BE2C (cell line): ENCODE data around the gene ETV6.

Experiments used
- DNase-seq: peaks from one replicate; pipeline ENCODE4 v3.0.0-alpha.2; 2020
- H3K27me3 ChIP-seq: fragments of 250-450 bp; sonication (Bioruptor Pico); 2 replicates; pipeline ENCODE4 v1.5.1; 2020; ENCODE audit warnings: mild to moderate bottlenecking
- H3K36me3 ChIP-seq: fragments of 250-450 bp; sonication (Bioruptor Pico); 2 replicates; pipeline ENCODE4 v1.5.1; 2020; ENCODE audit warnings: mild to moderate bottlenecking
- H3K4me1 ChIP-seq: fragments of 250-450 bp; sonication (Bioruptor Pico); 2 replicates; pipeline ENCODE4 v1.5.1; 2020
- H3K4me3 ChIP-seq: 2 replicates; pipeline ENCODE4 v1.5.1; 2011; ENCODE audit warnings: low read depth, low read length
- H3K9me3 ChIP-seq: fragments of 250-450 bp; sonication (Bioruptor Pico); 2 replicates; pipeline ENCODE4 v1.5.1; 2020
- TF ChIP-seq, protein P1 (sequence below): IDR thresholded peaks from 2 replicates; pipeline ENCODE4 v1.5.1; 2012; ENCODE audit warnings: mild to moderate bottlenecking, low read depth, low read length

Gene ETV6

GRCh38 chr12:11738450-11738849 lies 89.0 kb downstream of the ETV6 start:
- TF ChIP-seq, protein P1, sequence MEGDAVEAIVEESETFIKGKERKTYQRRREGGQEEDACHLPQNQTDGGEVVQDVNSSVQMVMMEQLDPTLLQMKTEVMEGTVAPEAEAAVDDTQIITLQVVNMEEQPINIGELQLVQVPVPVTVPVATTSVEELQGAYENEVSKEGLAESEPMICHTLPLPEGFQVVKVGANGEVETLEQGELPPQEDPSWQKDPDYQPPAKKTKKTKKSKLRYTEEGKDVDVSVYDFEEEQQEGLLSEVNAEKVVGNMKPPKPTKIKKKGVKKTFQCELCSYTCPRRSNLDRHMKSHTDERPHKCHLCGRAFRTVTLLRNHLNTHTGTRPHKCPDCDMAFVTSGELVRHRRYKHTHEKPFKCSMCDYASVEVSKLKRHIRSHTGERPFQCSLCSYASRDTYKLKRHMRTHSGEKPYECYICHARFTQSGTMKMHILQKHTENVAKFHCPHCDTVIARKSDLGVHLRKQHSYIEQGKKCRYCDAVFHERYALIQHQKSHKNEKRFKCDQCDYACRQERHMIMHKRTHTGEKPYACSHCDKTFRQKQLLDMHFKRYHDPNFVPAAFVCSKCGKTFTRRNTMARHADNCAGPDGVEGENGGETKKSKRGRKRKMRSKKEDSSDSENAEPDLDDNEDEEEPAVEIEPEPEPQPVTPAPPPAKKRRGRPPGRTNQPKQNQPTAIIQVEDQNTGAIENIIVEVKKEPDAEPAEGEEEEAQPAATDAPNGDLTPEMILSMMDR, result no peak
- DNase-seq, result no peak
- H3K4me3 ChIP-seq, result no peak overlapping the region
- H3K27me3 ChIP-seq, result no peaks in the 10 kb centered on the region
- no peaks in the 10 kb centered on the region for H3K36me3 ChIP-seq
- H3K9me3 ChIP-seq, result no peaks in the 10 kb centered on the region
- no peaks in the 10 kb centered on the region; the same call in 1 of the 2 replicates for H3K4me1 ChIP-seq

- no peak for DNase-seq
- H3K36me3 ChIP-seq, result no peaks in the 10 kb centered on the region
- H3K9me3 ChIP-seq, result no peaks in the 10 kb centered on the region
- H3K4me3 ChIP-seq, result no peak overlapping the region
- TF ChIP-seq, protein P1, result no peak
- H3K4me1 ChIP-seq, result peaks cover 4% of the 10 kb centered on the region
- H3K27me3 ChIP-seq, result no peaks in the 10 kb centered on the region
Observed at GRCh38 chr12:11739980-11740577, 90.6 kb downstream of the ETV6 start.

DNA sequence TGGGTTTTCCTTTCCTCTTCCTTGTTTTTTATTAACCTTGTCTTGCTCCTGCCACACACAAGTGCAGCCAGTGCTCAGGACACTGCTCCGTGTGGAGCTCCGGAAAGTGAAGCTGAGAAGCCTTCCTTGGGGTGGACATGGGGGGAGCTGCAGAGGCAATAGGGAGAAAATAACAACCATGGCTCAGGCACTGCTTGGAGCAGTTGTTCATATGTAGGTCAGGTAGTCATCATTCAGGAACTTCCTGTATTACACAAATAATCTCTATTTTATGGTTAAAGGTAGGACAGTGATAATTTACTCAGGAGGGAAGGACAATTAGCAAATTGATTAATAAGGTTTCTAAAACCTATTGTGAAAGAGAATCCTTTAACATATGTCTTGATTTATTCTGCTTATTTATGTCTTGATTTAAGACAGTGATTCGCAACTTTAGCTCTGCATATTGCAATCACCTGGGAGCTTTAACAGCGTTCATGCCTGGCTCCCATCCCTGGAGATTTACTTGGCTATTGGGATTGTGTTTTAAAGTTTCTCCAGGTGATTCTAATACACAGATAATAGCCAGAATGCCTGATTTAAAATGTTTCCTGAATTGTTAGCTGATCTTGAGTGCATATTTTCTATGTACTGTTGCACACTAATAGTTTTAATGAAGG lies 92.1 kb downstream of the ETV6 start:
- DNase-seq, result no peak
- Histone ChIP-seq H3K4me3 (no peak overlapping the region), H3K4me1 (peaks cover 4% of the 10 kb centered on the region), H3K9me3 (no peaks in the 10 kb centered on the region), H3K27me3 (no peaks in the 10 kb centered on the region), H3K36me3 (no peaks in the 10 kb centered on the region)
- TF ChIP-seq, protein P1, result no peak

GRCh38 chr12:11743423-11744409 lies 94.2 kb downstream of the ETV6 start:
- H3K4me3 ChIP-seq, result no peak overlapping the region
- DNase-seq, result peak; percentile 29
- H3K9me3 ChIP-seq, result no peaks in the 10 kb centered on the region
- no peaks in the 10 kb centered on the region for H3K36me3 ChIP-seq
- H3K4me1 ChIP-seq, result peaks cover 7% of the 10 kb centered on the region
- TF ChIP-seq, protein P1, result no peak
- H3K27me3 ChIP-seq, result no peaks in the 10 kb centered on the region

- no peak for DNase-seq
- H3K9me3 ChIP-seq, result no peaks in the 10 kb centered on the region
- H3K36me3 ChIP-seq, result no peaks in the 10 kb centered on the region
- H3K27me3 ChIP-seq, result no peaks in the 10 kb centered on the region
- no peak overlapping the region for H3K4me3 ChIP-seq
- H3K4me1 ChIP-seq, result peaks cover 9% of the 10 kb centered on the region
- TF ChIP-seq, protein P1, result no peak
Observed at GRCh38 chr12:11744410-11744801, 94.9 kb downstream of the ETV6 start.
